SK-N-SH (cell line): ENCODE measurements around the gene MATR3. TPM values are rescaled to one million over a fixed set of nuclear protein-coding genes. Genes with fewer than 3 reads are reported as not detected.
"Not testable (repeated sequence)": the region's sequence is repeated elsewhere in the genome, so short reads cannot be mapped to it uniquely, and the experiment has no call there.

Experiments
- CTCF ChIA-PET: fragments of 300-600, 350-600 bp; formaldehyde crosslinking; extraction: SDS; loops from one replicate; lab custom pipeline; 2021; lab: Yijun Ruan, JAX
- POLR2A ChIA-PET: fragments of 350-600 bp; sonication (Branson Sonifier 250); formaldehyde crosslinking; extraction: SDS; loops from one replicate; lab custom pipeline; 2020; ENCODE audit warnings: antibody characterized with exemption, inconsistent platforms; lab: Yijun Ruan, JAX
- DNase-seq: peaks from one replicate; pipeline ENCODE4 v3.0.0; 2012
- H2AFZ ChIP-seq: fragments of 200-600 bp; sonication (generic); 2 replicates; pipeline ENCODE4 v1.8.1; 2016; ENCODE audit warnings: antibody characterized with exemption, mild to moderate bottlenecking, low read depth
- H3F3A ChIP-seq: fragments of 200-600 bp; sonication (generic); replicated peaks from 2 replicates; pipeline ENCODE3; 2016; ENCODE audit warnings: antibody characterized with exemption, mild to moderate bottlenecking; ENCODE audit not compliant: insufficient read depth
- H3K27ac ChIP-seq, 2 experiments: fragments of 200-500 bp in 1 of 2; fragments of 200-600 bp in 1 of 2; sonication (Bioruptor generic) in 1 of 2; sonication (generic), shearing (Covaris generic) in 1 of 2; 2 replicates each; pipeline versions ENCODE4 v1.5.1 to v1.6.1; 2014 to 2016; ENCODE audit warnings: low read depth in 2 of 2, inconsistent platforms in 1 of 2, low read length in 1 of 2, mild to moderate bottlenecking in 1 of 2, mixed read lengths in 1 of 2
- H3K27me3 ChIP-seq: fragments of 200-600 bp; sonication (generic), shearing (Covaris generic); 2 replicates; pipeline ENCODE4 v1.6.1; 2016; ENCODE audit warnings: mixed run types; ENCODE audit not compliant: insufficient read depth
- H3K36me3 ChIP-seq, 2 experiments: fragments of 200-500 bp in 1 of 2; fragments of 200-600 bp in 1 of 2; sonication (Bioruptor generic) in 1 of 2; sonication (generic) in 1 of 2; replicated peaks in 1 of 2; 2 replicates each; pipeline versions ENCODE3 to v1.5.1; 2014 to 2016; ENCODE audit warnings: low read length in 1 of 2, mild to moderate bottlenecking in 1 of 2; ENCODE audit not compliant: insufficient read depth in 2 of 2, control insufficient read depth in 1 of 2
- H3K4me1 ChIP-seq, 2 experiments: fragments of 200-500 bp in 1 of 2; fragments of 200-600 bp in 1 of 2; sonication (Bioruptor generic) in 1 of 2; sonication (generic), shearing (Covaris generic) in 1 of 2; 2 replicates each; pipeline versions ENCODE4 v1.5.1 to v1.6.1; 2014 to 2016; ENCODE audit warnings: low read depth in 1 of 2, low read length in 1 of 2, mixed run types in 1 of 2; ENCODE audit not compliant: insufficient read depth in 2 of 2, control insufficient read depth in 1 of 2
- H3K4me2 ChIP-seq: fragments of 200-600 bp; sonication (generic), shearing (Covaris generic); 2 replicates; pipeline ENCODE4 v1.6.1; 2017; ENCODE audit warnings: mixed run types
- H3K4me3 ChIP-seq, 2 experiments: fragments of 200-500 bp in 1 of 2; fragments of 200-600 bp in 1 of 2; sonication (Bioruptor generic) in 1 of 2; sonication (generic), shearing (Covaris generic) in 1 of 2; 2 replicates each; pipeline versions ENCODE4 v1.5.1 to v1.8.1; 2014 to 2016; ENCODE audit warnings: low read depth in 2 of 2, inconsistent platforms in 1 of 2, low read length in 1 of 2, mild to moderate bottlenecking in 1 of 2, mixed read lengths in 1 of 2, moderate library complexity in 1 of 2
- H3K79me2 ChIP-seq: fragments of 200-600 bp; sonication (generic); 2 replicates; pipeline ENCODE4 v1.8.1; 2017; ENCODE audit warnings: mild to moderate bottlenecking; ENCODE audit not compliant: insufficient read depth
- H3K9ac ChIP-seq: fragments of 200-600 bp; sonication (generic); 2 replicates; pipeline ENCODE4 v1.6.1; 2017; ENCODE audit warnings: mixed run types
- H3K9me2 ChIP-seq: fragments of 200-600 bp; sonication (generic); 2 replicates; pipeline ENCODE4 v1.6.1; 2017; ENCODE audit warnings: mixed run types
- H3K9me3 ChIP-seq: fragments of 200-600 bp; sonication (generic); 2 replicates; pipeline ENCODE4 v1.6.1; 2017; ENCODE audit warnings: mixed run types, mild to moderate bottlenecking, moderate library complexity
- H4K20me1 ChIP-seq: fragments of 200-600 bp; sonication (generic); 2 replicates; pipeline ENCODE4 v1.6.1; 2017; ENCODE audit warnings: mild to moderate bottlenecking, mixed run types; ENCODE audit not compliant: insufficient read depth
- EP300 ChIP-seq, 2 experiments: IDR thresholded peaks; 2 replicates each; pipeline versions ENCODE4 v1.4.0 to v1.6.1; 2012; ENCODE audit warnings: borderline replicate concordance in 1 of 2, low read depth in 1 of 2, low read length in 1 of 2
- FOSL2 ChIP-seq: IDR thresholded peaks from 2 replicates; pipeline ENCODE4 v1.4.0; 2012; ENCODE audit warnings: low read depth, mild to moderate bottlenecking, moderate library complexity, borderline replicate concordance
- GABPA ChIP-seq: IDR thresholded peaks from 2 replicates; pipeline ENCODE4 v1.4.0; 2012; ENCODE audit warnings: low read depth, mild to moderate bottlenecking
- JUND ChIP-seq: IDR thresholded peaks from 2 replicates; pipeline ENCODE4 v1.4.0; 2012
- MAX ChIP-seq: IDR thresholded peaks from 2 replicates; pipeline ENCODE4 v1.4.0; 2012; ENCODE audit warnings: low read depth
- MEF2A ChIP-seq: IDR thresholded peaks from 2 replicates; pipeline ENCODE4 v1.4.0; 2012; ENCODE audit warnings: low read depth, borderline replicate concordance
- NFIC ChIP-seq: IDR thresholded peaks from 2 replicates; pipeline ENCODE4 v1.4.0; 2012; ENCODE audit warnings: borderline replicate concordance
- NRF1 ChIP-seq: IDR thresholded peaks from 2 replicates; pipeline ENCODE4 v1.6.1; 2012; ENCODE audit warnings: low read depth, mild to moderate bottlenecking, low read length
- PBX3 ChIP-seq: IDR thresholded peaks from 2 replicates; pipeline ENCODE4; 2012
- POLR2AphosphoS5 ChIP-seq: IDR thresholded peaks from 2 replicates; pipeline ENCODE4 v1.6.1; 2012; ENCODE audit warnings: low read depth, low read length
- RAD21 ChIP-seq: IDR thresholded peaks from 2 replicates; pipeline ENCODE4 v1.6.1; 2012; ENCODE audit warnings: mild to moderate bottlenecking, low read length
- RCOR1 ChIP-seq: fragments of 150-350 bp; IDR thresholded peaks from 2 replicates; pipeline ENCODE4 v1.6.1; 2017; ENCODE audit warnings: antibody characterized with exemption, low read length
- TCF12 ChIP-seq: IDR thresholded peaks from 2 replicates; pipeline ENCODE4 v1.4.0; 2012
- YY1 ChIP-seq: IDR thresholded peaks from 2 replicates; pipeline ENCODE4 v1.4.0; 2012; ENCODE audit warnings: low read depth, mild to moderate bottlenecking
- WGBS: methylation state at CpG from one replicate; pipeline ENCODE4 v1.1.6; 2017; ENCODE audit warnings: low lambda C conversion rate; 5-methylcytosine and 5-hydroxymethylcytosine counted together
- polyA plus RNA-seq, 3 experiments: library from polyadenylated mRNA; depleted of rRNA; stranded (reverse); fragments of >200 nt; gene quantifications; 2 replicates each; pipeline ENCODE4 v1.2.3, GENCODE V29; 2012

MATR3 gene
- polyA plus RNA-seq, 1 of the 3 experiments (the other 2 are of a cell fraction): 40.4 TPM

DNA sequence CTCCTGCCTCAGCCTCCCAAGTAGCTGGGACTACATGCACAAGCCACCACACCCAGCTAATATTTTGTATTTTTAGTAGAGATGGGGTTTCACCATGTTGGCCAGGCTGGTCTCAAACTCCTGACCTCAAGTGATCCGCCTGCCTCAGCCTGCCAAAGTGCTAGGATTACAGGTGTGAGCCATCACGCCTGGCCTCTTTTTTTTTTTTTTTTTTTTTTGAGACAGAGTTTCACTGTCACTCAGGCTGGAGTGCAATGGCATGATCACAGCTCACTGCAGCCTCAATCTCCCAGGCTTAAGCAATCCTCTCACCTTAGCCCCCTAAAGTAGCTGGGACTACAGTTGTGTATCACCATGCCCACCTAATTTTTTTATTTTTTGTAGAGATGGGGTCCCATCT lies 22.8 kb upstream of the MATR3 start:
- H3K4me3 ChIP-seq, CTCF ChIA-PET, H2AFZ ChIP-seq, H3K9me3 ChIP-seq, H3K9ac ChIP-seq, H3K27me3 ChIP-seq, H3K4me2 ChIP-seq, H3K36me3 ChIP-seq, H3K9me2 ChIP-seq, DNase-seq, H4K20me1 ChIP-seq: not testable (repeated sequence)
- Histone ChIP-seq H3K79me2 (peaks cover 17% of the 10 kb centered on the region), H3K4me1 (peaks cover 16 to 21% of the 10 kb centered on the region in 2 experiments; a peak in 2 of 4 replicates), H3K27ac (peak overlapping the region in 1 of 2 experiments; percentile 30; a peak in 1 of 4 replicates), H3F3A (peaks cover 16% of the 10 kb centered on the region)
- POLR2A ChIA-PET: interaction anchor here (0.7 kb wide), 1 partner anchor 695 kb away, joined by 3 read pairs; no protein-coding TSS in a partner anchor
- 89% methylated on average over 2 of the region's 2 CpGs for WGBS

DNA sequence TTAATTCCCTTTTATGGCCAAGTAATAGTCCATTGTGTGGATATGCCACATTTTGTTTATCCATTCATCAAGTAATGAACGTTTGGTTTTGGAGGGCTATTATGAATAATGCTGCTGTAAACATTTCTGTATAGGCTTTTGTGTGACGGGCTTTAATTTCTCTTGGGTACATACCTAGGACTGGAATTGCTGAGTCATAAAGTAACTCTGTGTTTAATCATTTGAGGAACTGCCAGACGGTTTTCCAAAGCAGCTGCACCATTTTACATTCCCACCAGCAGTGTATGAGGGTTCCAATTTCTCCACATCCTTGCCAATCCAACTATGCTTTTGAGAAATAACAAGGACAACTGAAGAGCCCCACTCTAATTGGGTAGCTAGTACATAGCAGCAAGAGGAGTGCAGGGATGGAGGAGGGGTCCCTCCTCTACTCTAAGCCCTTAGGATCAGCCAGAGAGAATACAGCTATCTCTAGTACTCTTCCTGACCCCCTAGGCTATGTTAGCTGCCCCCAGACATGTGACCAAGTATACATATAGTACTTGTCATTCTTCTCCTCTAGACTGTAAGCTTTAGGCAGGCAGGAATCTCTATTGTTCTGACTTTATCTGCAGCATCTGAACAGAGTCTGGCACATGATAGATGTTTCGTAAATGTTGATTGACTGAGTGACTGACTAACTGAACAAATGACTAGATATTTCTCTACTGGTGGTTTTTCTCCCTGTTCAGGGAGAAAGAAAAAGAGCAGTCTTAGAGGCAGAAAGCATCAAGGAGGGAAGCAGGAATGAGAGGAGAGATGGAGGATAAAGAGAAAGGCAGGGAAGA lies 22.1 kb upstream of the MATR3 start:
- Histone ChIP-seq H3K4me1 (peaks cover 20 to 26% of the 10 kb centered on the region in 2 experiments; a peak in 2 of 4 replicates), H3K27ac (peak overlapping the region in 1 of 2 experiments; percentile 30; a peak in 2 of 4 replicates), H4K20me1 (peaks cover 4% of the 10 kb centered on the region; the same call in 1 of the 2 replicates), H3K27me3 (no peaks in the 10 kb centered on the region), H3K9me3 (no peaks in the 10 kb centered on the region), H3K79me2 (peaks cover 24% of the 10 kb centered on the region), H2AFZ (no peak overlapping the region), H3K36me3 (peaks cover 4 to 11% of the 10 kb centered on the region in 2 experiments), H3K4me3 (no peak overlapping the region), H3K4me2 (no peak overlapping the region), H3K9me2 (no peaks in the 10 kb centered on the region), H3K9ac (no peak overlapping the region), H3F3A (peaks cover 16% of the 10 kb centered on the region)
- TF ChIP-seq YY1 (0 out of 2 replicates have a peak, but pooled peaks have one; percentile 33), MAX (no peak), PBX3 (peak; percentile 30; the same call in 1 of the 2 replicates), TCF12 (peak; percentile 62), NRF1 (no peak), GABPA (no peak), RCOR1 (no peak), MEF2A (no peak), POLR2AphosphoS5 (no peak), NFIC (no peak), RAD21 (no peak), EP300 (IDR thresholded peaks at IDR 0.05; ENCODE audit: borderline replicate concordance in 1 of 2, low read depth in 1 of 2, low read length in 1 of 2) (peak in 1 of 2 experiments; percentile 32; a peak in 1 of 4 replicates), JUND (peak; percentile 48; the same call in 1 of the 2 replicates), FOSL2 (peak; percentile 59)
- DNase-seq: no peak
- 28% methylated on average over 4 of the region's 4 CpGs for WGBS
- CTCF ChIA-PET: interaction anchor here (0.9 to 2.6 kb wide), 3 partner anchors 9 to 446 kb away, joined by 3 to 11 read pairs (median 3); no protein-coding TSS in a partner anchor
- POLR2A ChIA-PET: interaction anchor here (0.7 kb wide), 1 partner anchor 696 kb away, joined by 3 read pairs; no protein-coding TSS in a partner anchor
